NCI-H2029 treated with DMSO at 0.1 percent for 48 hours (cell line): ENCODE data around the gene COL23A1.
"Not testable (repeated sequence)": the region's sequence is repeated elsewhere in the genome, so short reads cannot be mapped to it uniquely, and the experiment has no call there.

Experiments used
- DNase-seq: peaks from one replicate; lab custom pipeline; 2025; lab: John Stamatoyannopoulos, UW

COL23A1 gene

GRCh38 chr5:178322736-178323540 is 267.3 kb downstream of the COL23A1 start:
- no peak for DNase-seq

GRCh38 chr5:178320281-178320855 is 269.8 kb downstream of the COL23A1 start:
- DNase-seq = no peak

DNA sequence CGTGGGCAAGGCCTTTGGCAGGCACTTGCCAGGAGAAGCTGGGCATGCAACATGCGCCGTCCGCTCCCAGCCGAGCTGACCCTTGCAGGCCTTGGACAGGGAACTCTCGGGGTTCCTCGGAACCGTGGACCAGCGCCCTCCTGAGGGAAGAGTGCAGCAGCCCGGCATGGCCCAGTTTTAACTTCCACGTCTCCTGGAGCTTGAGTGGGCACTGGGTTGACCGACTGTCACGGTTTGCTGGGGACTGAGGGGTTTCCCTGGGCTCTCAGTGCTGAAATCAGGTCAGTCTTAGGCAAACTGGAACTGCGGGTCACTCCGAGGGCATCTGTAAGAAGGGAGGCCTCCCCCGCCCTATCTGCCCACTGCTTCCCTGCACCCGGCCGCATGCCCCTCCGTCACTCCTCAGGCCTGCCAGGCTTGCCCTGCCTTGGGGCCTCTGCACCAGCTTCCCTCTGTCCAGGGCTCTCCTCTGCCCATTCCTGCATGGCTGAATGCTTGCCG is 270.6 kb downstream of the COL23A1 start:
- no peak for DNase-seq

GRCh38 chr5:178318893-178319292 is 271.3 kb downstream of the COL23A1 start:
- no peak for DNase-seq

DNA sequence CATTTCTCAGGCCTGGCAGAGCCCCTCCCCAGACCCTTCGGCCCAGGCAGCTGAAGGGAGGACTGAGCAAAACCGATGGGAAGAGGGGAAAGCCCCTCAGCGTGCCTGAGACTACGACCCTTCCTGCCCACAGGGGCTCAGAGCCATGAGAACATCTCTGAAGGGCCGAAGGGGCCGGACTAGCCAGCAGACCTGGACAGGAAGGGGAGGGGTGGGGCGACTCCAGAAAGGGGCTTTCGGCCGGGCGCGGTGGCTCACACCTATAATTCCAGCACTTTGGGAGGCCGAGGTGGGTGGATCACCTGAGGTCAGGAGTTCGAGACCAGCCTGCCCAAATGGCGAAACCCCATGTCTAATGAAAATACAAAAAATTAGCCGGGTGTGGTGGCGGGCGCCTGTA is 271.8 kb downstream of the COL23A1 start:
- DNase-seq = no peak

DNA sequence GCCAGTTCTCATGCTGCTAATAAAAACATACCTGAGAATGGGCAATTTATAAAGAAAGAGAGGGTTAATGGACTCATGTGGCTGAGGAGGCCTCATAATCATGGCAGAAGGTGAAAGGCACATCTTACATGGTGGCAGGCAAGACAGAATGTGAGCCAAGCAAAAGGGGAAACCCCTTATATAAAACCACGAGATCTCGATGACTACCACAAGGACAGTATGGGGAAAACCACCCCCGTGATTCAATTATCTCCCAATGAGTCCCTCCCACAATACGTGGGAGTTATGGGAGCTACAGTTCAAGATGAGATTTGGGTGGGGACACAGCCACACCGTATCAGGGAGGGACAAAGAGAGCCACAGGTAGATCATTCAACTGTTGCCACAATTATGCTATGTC is 272.5 kb downstream of the COL23A1 start:
- DNase-seq = not testable (repeated sequence)

DNA sequence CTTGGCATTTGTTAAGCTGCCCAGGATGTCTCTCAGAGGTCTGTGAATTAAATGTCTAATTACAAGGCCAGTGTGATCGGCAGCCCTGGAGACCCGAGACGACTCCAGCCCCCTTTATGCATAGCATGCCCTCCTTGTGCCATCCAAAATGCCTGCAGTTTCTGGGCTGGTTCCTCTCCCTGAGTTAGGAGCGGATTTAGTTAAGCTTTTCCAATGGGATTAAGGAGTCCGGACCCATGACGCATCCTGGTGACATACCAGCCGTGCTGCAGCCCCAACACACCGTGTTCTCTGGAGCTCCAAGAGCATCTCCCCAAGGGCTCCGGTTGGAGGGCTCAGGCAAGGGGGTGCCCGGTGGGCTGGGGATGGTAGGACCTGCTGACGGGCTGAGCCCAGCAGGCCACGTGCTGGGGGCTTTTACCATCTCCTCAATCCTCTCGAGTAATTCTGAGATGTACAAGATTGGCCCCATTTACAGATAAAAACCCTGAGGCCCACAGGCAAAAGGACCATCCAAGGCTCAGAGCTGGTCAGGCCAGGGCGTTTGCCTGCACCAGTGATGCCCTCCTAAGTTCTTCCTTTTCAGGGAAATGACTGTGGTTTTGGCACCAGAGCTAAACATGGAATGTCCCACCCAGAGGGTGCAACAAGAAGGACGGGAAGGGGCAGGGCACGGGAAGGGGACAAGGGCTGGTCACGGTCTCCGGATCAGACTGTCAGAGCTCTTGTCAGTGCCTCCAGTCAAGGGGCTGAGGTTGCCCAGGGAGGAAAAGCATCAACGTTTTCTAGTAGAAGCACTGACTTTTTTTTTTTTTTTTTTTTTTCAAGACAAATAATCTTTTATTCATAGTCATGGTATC is 275.0 kb downstream of the COL23A1 start:
- no peak for DNase-seq

DNA sequence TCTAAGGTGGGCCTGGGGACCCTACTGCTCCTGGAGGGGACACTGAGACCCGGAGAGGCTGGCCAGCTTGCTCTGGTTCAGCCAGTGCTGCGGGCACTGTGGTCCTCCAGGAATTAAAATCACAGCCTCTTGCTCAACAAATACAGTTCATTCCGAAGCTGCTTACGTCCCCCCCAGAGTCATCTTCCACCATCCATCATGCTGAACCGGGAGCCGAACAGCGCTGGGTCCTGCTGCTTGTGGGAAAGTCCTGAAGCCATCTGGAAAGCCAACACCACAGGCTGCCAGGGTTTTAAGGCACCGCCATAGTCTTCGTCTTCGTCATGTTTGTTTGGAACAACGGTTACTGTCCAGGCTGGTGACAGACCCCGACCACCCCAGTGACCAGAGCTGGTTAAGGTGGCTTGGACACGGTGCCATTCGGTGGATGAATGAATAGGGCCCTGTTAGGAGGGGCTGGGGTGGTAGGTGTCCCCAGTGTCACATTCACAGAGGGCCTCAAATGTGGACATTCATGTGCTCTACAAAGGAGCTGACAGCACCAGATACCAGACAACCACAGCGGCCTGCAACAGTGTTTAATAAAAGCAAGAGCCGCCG is 276.0 kb downstream of the COL23A1 start:
- no peak for DNase-seq

DNA sequence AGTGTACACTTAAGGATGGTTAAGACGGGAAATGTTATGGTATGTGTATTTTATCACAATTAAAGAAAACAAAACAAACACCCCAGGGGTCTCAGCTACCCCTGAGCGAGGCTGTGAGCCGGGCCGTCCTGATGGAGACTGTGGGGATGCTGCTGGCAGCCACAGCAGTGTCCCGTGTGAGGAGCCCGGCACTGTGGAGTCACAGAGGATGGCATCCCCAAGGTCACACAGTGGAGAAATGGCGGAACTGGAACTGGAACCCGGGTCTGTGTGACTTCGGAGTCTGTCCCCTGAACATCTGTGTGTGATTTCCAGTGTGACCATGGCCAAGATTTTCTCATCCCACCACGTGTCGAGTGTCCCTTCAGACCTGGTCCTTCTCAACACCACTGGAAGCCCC is 276.9 kb downstream of the COL23A1 start:
- no peak for DNase-seq

- no peak for DNase-seq
Measured at GRCh38 chr5:178312880-178313282, 277.3 kb downstream of the COL23A1 start.

- no peak for DNase-seq
Measured at GRCh38 chr5:178310130-178310865, 279.9 kb downstream of the COL23A1 start.

DNA sequence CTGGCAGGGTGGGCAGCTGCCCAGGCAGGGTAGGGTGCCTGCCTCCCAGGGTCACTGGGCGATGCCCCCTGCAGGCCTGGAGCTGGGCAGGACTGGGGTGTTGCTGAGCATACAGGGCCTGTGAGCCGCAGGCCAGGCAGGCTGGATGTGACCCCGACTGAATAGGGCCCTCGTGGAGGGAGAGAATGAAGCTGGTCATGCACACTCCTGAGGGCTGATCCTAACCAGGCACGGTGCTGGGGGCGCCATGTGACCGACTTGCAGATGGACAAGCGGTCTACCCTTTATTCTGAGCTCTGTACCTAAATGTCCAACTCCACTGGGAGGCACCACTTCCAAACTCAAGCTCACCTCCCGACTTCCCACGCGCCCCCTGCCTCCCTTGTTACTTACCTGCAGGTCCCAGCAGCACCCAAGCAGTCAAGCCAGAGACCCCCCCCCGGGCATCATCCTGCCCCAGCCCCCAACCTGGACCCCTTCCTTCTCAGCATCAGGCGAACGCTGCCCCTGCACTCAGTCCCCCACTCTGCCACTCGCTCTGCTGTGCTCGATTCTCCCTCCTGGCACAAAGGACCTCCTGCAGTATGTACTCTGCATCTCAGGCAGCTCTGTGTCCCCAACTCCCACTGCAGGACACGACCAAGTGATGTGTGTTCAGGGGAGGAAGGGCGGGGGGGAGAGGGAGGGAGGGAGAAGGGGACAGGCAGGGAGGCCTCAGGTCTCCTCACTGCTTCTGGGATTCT is 280.8 kb downstream of the COL23A1 start:
- DNase-seq = no peak

- no peak for DNase-seq
Measured at GRCh38 chr5:178308541-178309092, 281.6 kb downstream of the COL23A1 start.

GRCh38 chr5:178307267-178308045 is 282.7 kb downstream of the COL23A1 start:
- no peak for DNase-seq

- no peak for DNase-seq
Measured at GRCh38 chr5:178306430-178307225, 283.6 kb downstream of the COL23A1 start.

DNA sequence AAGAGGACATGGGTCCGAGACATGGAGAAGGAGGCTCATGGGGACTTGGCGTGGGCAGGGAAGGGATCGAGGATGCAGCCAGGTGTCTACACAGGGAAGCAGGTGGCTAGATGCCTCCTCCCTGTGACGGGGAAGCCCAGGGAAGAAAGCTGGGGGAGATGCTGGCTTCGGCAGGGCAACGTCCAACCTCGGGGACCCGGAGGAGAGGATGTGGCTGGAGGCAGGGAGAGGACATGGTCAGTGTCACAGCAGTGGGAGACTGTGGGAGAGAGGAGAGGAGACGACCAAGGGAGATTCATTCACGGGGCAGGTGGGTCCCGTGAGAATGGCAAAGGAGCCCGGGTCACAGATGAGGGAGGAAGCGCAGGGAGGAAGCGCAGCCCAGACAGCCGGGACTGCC is 284.4 kb downstream of the COL23A1 start:
- DNase-seq = no peak

DNA sequence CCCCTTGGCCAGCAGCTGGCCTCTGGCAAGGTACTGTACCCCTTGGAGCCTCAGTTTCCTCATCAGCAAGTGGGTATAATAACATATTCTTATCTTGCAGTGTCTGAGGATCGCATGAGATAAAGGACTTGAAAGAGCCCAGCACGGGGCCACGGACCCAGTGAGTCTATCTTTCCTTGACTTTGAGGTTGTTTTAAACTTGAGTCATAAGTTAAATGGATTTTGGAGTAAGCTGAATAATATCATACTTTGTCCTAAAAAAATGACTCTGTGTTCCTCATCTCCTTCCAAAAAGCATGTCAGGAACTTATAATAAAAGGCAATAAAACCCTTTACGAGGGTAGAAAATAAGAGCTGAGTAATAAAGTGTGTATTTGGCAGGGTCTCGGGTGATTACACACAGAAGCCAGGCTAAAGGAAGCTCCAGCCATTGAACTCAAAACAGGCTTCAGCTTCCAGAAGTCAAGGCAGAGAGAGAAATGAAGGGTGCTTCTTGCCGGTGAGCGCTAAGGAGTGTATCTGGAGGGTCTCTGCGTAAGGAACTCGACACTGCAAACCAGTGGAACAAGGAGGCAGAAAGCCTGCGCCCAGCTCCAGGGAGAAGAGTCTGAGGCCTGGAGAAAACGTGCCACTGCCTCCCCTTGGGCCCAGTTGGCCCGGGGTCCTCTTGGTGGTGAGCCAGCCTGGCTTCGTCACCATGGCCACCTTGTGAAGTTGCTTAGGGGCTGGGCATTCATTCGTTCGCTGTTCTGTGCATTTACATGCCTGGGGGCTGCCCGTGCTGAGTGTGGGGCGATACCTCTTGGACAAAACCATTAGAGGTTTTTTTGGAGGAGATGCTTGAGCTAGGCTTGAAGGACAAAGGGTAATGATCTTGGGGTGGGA is 285.2 kb downstream of the COL23A1 start:
- DNase-seq = no peak

- no peak for DNase-seq
Measured at GRCh38 chr5:178304016-178304415, 286.2 kb downstream of the COL23A1 start.
